GM21447 (cell line): ENCODE measurements around the gene DNASE1L1.

Source experiments
- ATAC-seq: cut with Tn5 transposase; IDR thresholded peaks from one replicate; pipeline ENCODE4 v1.9.1; 2021; ENCODE audit not compliant: unreplicated experiment

The DNASE1L1 gene

DNA sequence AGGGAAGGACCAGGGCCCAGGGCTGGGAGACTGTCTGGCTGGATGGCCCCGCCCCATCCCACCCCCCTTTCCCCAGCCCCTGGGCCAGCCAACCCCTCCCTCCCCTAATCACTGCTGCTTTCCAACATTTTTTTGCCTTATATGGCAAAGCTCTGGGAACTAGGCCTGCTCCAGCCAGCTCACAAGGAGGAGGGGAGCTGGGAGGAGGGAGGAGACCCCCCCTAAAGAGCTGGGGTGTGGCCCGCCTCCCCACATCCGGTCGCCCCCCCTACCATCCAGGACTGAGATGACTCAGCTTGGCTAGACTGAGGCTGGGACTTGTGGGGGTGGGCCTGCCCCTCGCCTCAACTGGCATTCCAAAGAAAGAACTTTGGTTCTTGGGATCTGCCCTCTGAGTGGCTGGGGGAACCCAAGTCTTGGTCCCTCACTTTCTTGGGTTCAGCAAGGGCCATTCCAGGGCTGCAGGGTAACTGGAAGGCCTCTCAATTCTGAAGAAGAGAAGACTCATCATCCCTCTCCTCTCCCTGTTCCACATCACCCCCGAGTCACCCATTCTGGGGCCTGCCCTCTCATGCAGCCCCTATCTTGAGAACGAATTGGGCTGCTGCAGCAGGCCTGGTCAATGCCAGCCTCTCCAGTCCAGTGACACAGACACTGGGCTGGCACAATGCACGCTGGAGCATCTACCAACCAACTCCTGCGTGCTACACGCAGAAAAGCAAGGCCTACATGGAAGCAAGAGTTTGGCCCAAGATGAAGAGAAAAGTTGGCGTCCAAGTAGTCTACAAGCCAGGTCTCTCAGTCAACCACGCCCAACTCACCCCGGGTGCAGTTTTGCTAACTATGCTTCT is 39.4 kb downstream of the DNASE1L1 start:
- no peak for ATAC-seq

DNA sequence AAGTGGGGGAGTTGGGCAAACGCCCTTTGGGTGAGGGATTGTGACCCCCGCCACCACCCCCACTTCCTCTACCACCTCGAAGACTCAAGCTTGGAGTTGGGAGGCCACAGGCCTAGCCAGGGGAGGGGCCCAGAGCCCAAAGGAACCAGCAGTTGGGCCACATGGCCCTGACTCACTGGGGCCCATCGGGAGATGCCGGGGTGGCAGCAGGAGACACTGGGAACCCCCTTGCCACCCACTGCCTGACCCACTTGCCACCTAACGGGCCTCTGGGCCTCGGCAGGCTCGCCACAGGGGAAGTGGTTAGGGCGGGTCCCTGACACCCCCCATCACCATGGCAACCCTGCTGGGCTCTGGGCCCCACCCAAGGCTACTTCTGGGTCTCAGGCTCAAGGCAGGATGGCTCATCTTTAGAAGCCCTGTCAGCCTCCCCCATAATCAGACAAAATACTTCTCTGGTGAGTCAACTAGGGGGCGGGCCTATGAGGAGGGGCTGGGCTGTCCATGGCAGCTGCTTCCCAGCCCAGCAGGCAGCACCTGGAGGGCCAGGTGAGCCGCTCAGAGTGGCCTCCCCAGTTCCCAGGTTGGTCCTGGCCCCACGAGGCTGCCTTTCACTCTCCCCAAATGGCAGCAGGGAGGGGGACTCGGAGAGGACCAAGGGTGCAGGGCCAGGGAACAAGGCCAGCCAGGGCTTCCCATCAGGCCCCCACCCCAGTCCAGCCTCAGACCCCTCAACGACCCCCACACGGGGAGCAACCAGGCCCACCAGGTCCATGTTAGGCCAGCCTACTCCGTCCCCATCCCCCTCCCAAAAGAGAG is 40.2 kb downstream of the DNASE1L1 start:
- ATAC-seq = peak; percentile 28

DNA sequence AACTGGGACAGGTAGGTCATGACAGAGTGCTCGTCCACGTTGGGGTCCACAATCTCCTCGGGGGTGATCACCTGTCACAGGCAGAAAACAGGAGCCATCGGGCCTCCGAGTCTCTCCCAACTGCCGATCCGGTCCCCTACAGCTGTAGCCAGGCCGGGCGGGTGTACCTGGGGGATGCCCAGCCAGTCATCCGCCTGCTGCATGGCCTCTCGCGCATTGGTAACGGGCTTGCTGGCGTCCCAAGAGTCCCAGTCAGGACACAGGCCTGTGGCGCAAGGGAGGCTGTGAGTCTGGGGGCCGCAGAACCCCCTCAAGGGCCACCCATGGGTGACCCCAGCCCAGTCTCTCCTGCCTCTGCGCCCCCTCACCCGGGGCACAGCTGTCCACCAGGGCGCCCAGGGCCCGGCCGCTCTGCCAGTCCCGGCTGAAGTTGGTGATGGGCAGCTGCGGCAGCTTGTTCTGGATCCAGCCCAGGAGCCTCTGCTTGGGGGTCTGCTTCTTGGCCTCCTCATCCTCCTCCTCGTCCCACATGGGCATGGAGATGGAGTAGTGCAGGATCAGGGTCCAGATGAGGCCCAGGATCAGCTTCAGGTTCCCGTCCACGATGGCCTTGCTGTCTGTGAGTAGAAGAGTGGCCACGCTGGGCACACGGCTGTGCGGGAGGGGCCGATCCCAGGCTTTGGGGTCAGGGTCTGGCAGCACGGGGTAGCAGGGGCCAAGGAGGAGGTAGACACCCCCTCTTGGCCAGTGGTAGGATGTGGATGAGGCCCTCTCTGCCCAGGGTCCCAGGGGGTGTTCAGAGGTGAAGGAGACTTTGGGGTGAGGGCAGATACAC is 41.4 kb downstream of the DNASE1L1 start:
- no peak for ATAC-seq

GRCh38 chrX:154366666-154367055 is 42.4 kb downstream of the DNASE1L1 start:
- ATAC-seq = no peak

DNA sequence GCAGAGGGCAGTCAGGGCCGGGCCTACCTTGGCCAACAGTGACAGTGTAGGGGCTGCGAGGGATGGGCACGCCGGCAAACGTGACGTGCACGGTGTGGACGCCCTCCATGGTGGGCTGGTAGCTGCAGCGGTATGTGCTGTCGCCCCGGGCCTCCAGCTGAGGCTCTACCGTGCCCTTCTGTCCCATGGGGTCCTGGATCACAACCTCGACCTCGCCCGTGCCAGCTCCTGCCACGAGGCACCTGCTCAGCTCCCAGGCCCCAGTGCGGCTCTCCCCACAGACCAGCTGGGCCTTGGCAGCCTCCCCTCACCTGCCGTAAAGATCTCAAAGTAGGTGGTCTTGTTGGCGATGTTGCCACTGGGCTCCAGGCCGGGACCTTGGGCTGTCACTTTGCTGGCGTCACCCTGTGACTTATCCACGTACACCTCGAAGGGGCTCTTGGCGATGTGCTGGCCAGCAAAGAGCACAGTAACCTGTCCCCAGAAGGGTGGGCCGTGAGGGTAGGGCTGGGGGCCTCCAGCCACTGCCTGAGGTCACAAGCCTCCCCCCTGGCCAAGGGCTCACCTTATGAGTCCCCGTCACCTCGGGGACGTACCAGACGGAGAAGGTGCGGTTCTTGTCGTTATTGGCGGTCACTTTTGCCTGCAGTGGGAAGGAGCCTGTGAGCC is 42.9 kb downstream of the DNASE1L1 start:
- ATAC-seq = no peak

DNA sequence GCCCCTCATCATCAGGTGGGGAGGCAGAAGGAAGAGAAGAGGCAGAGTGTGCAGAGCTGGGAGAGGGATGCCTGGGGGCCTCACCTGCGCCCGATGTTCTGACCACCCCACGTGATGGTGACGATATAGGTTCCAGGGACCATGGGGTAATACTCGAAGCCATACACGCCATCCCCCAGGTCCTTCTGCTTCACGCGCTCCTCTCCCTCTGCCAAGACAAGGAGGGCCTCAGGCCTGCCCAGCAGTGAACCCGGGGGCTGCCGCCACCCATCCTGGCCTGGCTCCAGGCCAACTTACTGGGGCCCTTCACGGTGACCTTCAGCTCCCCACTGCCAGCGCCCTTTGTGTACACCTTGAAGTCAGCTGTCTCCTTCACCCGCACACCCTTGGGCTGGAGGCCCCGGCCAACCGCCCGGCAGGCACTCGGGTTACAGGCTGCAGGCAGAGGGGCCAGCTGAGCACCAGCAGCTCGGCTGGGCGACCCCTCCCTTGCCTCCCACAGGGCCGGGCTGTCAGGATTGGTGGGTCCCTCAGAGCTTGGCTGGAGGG is 43.9 kb downstream of the DNASE1L1 start:
- ATAC-seq = no peak

DNA sequence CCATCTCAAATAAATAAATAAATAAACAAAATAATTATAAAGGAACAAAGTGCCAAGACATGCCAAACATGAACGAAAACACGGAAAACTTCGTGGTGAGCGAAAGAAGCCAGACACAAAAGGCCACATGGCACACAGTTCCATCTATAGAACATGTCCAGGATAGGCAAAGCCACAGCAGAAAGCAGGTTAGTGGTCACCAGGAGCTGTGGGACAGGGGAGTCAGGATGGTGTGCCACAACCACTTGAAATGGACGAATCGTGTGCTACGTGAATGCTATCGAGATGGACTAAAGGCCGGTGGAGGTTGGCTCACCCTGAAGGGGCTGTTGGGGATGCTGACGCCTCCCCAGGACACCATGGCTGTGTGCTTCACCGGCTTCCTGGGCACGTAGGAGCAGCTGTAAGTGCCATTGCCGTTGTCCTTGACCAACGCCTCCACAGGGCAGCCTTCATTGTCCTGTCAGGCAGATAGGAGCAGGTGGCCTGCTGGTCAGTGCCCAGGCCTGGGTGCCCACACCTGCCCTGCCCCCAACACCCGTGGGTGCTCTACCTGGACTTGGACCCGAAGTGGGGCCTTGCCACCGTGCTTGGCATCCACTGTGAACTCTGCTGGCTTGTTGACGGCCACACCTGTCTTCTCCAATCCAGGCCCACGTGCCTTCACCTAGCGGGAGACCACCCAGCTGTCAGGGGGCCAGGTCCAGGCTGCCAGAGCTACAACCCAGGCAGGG is 45.2 kb downstream of the DNASE1L1 start:
- ATAC-seq = no peak

- ATAC-seq = no peak
Measured at GRCh38 chrX:154362085-154362742, 46.8 kb downstream of the DNASE1L1 start.

DNA sequence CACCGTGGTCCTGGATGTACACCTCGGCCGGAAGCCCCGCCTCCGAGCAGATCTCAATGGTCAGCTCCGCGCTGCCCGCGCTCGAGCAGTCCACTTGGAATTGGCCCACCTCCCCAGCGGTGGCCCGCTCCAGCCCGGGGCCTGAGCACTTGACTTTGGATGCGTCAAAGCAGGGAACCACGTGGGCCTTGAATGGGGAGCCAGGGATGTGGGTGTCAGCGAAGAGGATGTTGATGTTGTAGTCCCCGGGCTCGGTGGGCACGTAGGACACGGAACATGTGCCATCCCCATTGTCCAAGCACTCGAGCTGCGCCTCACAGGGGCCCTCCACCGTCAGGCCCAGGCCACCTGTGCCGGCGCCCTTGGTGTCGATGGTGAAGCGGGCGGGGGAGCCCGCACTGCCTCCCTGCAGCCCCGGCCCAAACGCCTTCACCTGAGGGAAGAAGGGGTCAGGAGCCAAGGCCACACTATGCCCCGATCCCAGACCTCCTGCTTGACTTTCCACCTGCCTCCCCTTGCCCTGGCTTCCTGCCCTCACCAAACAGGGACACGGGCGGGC is 48.8 kb downstream of the DNASE1L1 start:
- no peak for ATAC-seq

DNA sequence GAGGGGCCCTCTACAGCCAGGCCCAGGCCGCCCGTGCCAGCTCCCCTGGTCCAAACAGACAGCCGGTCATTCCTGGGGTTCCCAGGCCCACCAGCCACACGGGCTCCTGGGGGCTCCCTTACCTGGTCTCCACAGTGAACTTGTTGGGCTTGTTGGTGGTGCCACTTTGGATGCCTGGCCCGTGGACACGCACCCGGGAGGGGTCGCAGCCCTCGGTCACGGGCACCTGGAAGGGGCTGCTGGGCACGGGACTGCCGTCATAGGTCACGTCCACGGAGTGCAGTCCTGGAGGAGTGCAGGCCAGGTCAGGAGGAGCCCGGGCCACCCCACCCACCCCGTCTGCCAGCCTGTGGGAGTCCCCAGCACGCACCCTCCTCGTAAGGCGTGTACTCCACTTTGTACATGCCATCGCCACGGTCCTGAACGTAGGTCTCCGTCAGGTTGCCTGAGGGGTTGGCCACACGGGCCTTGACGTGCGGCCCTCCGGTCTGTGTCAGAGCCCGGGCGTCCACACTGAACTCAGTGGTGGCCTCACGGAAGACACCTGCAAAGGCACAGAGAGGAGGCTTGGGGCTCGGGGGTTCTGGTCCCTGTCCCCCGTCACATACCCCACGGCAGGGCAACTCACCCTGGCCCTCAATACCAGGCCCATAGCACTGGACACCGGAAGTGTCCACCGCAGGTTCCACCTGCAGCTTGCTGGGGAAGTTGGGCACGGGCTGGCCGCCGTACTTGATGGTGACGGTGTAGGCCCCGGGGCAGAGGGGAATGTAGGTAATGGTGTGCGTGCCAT is 49.5 kb downstream of the DNASE1L1 start:
- no peak for ATAC-seq

DNA sequence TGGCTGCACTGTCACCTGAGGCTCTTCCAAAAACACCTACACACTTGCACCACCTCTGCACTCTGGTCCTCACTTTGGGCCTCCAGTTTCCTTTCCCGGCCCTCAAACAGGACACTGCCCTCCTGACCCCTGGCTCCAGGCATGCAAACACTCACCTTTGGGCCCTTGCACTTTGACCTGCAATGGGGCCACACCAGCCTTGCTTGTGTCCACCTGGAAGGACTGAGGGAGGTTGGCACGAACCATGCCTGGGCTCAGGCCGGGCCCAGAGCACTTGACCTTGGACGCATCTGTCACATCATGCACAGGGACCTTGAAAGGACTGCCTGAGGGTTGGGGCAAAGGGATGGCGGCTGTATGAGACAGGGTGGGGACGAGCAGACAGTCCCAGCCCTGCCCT is 50.2 kb downstream of the DNASE1L1 start:
- ATAC-seq = no peak

DNA sequence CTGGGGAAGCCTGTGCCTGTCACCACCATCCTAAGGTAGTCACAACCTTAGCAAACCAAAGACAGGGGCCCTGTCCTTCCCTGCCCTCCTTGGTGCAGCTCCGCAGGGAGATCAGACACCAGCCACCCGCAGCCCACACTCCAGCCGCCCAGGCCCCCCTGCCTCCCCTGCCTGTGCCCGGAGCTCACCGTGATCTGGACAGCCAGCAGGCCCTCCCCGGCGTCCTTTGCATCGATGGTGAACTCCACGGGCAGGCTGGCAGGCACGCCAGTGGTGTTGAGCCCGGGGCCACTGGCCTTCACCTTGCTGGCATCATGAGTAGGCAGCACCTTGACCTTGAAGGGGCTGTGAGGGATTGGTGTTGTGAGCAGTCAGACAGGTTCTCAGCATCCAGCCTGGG is 51.0 kb downstream of the DNASE1L1 start:
- ATAC-seq = no peak

DNA sequence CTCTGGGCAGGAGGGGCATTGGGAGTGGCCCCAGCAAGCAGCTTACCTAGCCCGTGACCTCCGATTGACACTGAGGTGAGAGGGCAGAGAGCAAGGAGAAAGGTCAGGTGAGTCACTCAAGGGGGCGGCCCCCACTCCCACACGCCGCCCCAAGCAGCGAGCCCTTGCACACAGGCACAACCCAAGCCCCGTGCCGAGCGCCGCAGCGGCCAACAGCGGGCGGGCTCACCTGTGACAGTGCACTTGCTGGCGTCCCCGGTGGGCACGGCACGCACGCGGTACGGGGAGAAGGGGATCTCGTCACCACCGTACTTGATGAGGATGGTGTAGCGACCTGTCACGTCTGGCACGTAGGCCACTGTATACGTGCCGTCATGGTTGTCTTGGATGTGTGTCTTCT is 51.8 kb downstream of the DNASE1L1 start:
- ATAC-seq = no peak

DNA sequence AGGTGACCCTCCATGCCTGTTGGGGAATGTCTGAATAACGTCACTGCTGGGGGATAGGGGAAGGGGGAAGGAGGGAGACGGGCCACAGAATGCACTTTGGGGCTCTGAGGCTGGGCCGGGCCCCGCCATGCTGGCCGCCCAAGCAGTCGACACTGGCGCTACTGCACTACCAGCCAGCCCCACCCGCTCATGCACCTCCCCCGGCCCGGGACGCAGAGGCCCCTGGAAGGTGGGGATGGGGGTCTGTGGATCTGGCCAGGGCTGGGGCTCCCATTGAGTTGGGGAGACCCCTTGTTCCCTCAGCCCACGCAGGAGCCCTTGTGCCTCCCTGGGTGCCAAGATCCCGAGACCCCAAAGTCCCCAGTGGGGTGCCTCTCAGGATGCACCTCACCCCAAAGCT is 52.5 kb downstream of the DNASE1L1 start:
- ATAC-seq = no peak

DNA sequence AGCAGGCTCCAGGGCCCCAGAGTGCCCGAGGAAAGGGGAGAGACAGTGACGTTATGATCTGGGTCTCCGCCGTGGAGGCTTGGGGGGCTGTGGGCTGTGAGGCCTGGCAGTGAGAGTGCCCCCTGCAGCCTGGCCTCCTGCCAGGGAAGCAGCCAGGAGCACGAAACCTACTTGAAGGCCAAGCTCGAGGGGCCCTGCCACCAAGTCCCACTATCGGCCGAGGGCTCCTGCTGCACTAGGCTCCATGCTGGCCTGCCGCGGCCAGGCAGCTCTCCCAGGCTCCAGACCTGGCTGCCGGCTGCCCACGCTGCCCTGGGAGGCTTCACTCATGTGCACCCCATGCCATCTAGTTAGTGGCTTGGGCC is 53.3 kb downstream of the DNASE1L1 start:
- no peak for ATAC-seq

- ATAC-seq = no peak
Measured at GRCh38 chrX:154355094-154355775, 53.8 kb downstream of the DNASE1L1 start.

DNA sequence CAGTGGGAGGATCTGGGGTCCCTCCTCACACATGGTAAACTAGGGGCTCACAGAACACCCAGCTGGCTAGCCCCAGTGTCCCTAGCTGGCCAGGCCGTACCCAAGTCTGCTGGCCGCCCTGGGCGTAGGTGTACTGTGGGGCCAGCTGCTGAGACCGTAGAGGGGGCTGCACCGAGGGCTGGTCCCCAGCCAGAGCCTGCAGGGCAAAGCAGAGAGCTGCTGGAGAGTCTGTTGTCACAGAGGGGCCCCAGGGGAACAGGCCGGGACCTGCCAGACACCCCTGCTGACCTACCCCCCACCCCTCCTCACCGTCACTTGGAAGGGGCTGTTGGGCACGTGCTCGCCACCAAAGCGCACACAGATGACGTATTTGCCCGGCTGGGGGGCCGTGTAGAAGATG is 54.5 kb downstream of the DNASE1L1 start:
- ATAC-seq = no peak

DNA sequence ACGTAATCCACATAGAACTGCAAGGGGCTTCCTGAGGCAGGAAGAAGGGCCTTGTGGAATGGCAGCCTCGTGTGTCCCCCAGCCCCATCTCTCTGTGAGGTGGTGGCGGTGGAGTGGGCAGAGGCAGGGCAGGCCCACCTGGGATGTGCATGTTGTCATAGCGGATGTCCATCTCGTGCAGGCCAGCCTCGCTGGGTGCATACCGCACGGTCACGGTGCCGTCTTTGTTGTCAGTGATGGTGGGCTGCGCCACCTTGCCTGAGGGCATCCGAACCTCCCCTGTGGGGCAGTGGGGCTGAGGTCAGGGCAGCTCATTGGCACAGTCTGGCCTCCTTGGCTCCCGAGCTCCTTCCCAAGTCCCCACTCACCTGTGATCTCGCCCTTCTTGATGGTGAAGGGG is 55.0 kb downstream of the DNASE1L1 start:
- no peak for ATAC-seq
